ENCODE results near the gene PDE5A.

The PDE5A gene

GRCh38 chr4:119501740-119502139 is 126.9 kb downstream of the PDE5A start:
- Histone ChIP-seq H3K27me3 (ENCODE audit: control insufficient read depth, low read length) (no peaks in the 10 kb centered on the region), H3K4me1 (ENCODE audit: control insufficient read depth, low read length) (no peaks in the 10 kb centered on the region), H3K36me3 (ENCODE audit: control insufficient read depth, low read length) (peaks cover 14% of the 10 kb centered on the region), H3K4me3 (ENCODE audit: low read length) (no peak overlapping the region), H3F3A (ENCODE audit: control insufficient read depth, insufficient read depth) (no peaks in the 10 kb centered on the region), H3K4me2 (ENCODE audit: low read length) (no peak overlapping the region), H3K9me2 (replicated peaks; ENCODE audit: control insufficient read depth, low read length) (no peaks in the 10 kb centered on the region), H3K79me2 (ENCODE audit: control insufficient read depth, low read length) (no peaks in the 10 kb centered on the region), H4K20me1 (ENCODE audit: control insufficient read depth, insufficient read depth, low read depth, low read length) (no peaks in the 10 kb centered on the region), H3K27ac (ENCODE audit: low read depth, low read length) (no peak overlapping the region), H3K9me3 (ENCODE audit: control insufficient read depth, insufficient read depth, low read length) (no peaks in the 10 kb centered on the region)
- TF ChIP-seq EZH2phosphoT487 (IDR thresholded peaks at IDR 0.05; ENCODE audit: borderline replicate concordance, low read length) (no peak), CTCF (IDR thresholded peaks at IDR 0.05; ENCODE audit: low read depth, low read length, poor library complexity, severe bottlenecking) (no peak)

GRCh38 chr4:119498527-119498926 is 130.1 kb downstream of the PDE5A start:
- H3K4me1 ChIP-seq (ENCODE audit: control insufficient read depth, low read length) = no peaks in the 10 kb centered on the region
- H3K79me2 ChIP-seq (ENCODE audit: control insufficient read depth, low read length) = no peaks in the 10 kb centered on the region
- no peaks in the 10 kb centered on the region for H3K9me2 ChIP-seq (replicated peaks; ENCODE audit: control insufficient read depth, low read length)
- H3K36me3 ChIP-seq (ENCODE audit: control insufficient read depth, low read length) = peaks cover 29% of the 10 kb centered on the region
- TF ChIP-seq EZH2phosphoT487 (IDR thresholded peaks at IDR 0.05; ENCODE audit: borderline replicate concordance, low read length) (no peak), CTCF (IDR thresholded peaks at IDR 0.05; ENCODE audit: low read depth, low read length, poor library complexity, severe bottlenecking) (no peak)
- H3K27me3 ChIP-seq (ENCODE audit: control insufficient read depth, low read length) = no peaks in the 10 kb centered on the region
- no peaks in the 10 kb centered on the region for H3F3A ChIP-seq (ENCODE audit: control insufficient read depth, insufficient read depth)
- no peak overlapping the region for H3K4me3 ChIP-seq (ENCODE audit: low read length)
- H3K27ac ChIP-seq (ENCODE audit: low read depth, low read length) = no peak overlapping the region
- no peak overlapping the region for H3K4me2 ChIP-seq (ENCODE audit: low read length)
- no peaks in the 10 kb centered on the region for H4K20me1 ChIP-seq (ENCODE audit: control insufficient read depth, insufficient read depth, low read depth, low read length)
- H3K9me3 ChIP-seq (ENCODE audit: control insufficient read depth, insufficient read depth, low read length) = no peaks in the 10 kb centered on the region

GRCh38 chr4:119493886-119494285 is 134.7 kb downstream of the PDE5A start:
- Histone ChIP-seq H3K4me2 (ENCODE audit: low read length) (no peak overlapping the region), H3K36me3 (ENCODE audit: control insufficient read depth, low read length) (peaks cover 25% of the 10 kb centered on the region)

More at GRCh38 chr4:119493886-119494285, 134.7 kb downstream of the PDE5A start:
- Histone ChIP-seq H3F3A (ENCODE audit: control insufficient read depth, insufficient read depth) (no peaks in the 10 kb centered on the region), H4K20me1 (ENCODE audit: control insufficient read depth, insufficient read depth, low read depth, low read length) (no peaks in the 10 kb centered on the region), H3K27me3 (ENCODE audit: control insufficient read depth, low read length) (no peaks in the 10 kb centered on the region), H3K4me3 (ENCODE audit: low read length) (no peak overlapping the region), H3K79me2 (ENCODE audit: control insufficient read depth, low read length) (no peaks in the 10 kb centered on the region), H3K4me1 (ENCODE audit: control insufficient read depth, low read length) (no peaks in the 10 kb centered on the region), H3K9me2 (replicated peaks; ENCODE audit: control insufficient read depth, low read length) (no peaks in the 10 kb centered on the region), H3K9me3 (ENCODE audit: control insufficient read depth, insufficient read depth, low read length) (no peaks in the 10 kb centered on the region), H3K27ac (ENCODE audit: low read depth, low read length) (no peak overlapping the region)
- TF ChIP-seq EZH2phosphoT487 (IDR thresholded peaks at IDR 0.05; ENCODE audit: borderline replicate concordance, low read length) (no peak), CTCF (IDR thresholded peaks at IDR 0.05; ENCODE audit: low read depth, low read length, poor library complexity, severe bottlenecking) (no peak)
